Astrocyte (in vitro differentiated cells and primary cell): ENCODE data around the gene GRIK5. TPM values are rescaled to one million over a fixed set of nuclear protein-coding genes. Genes with fewer than 3 reads are reported as not detected.

Experiments used
- DNase-seq: peaks from one replicate; pipeline ENCODE4 v3.0.0-alpha.2; 2010; ENCODE audit warnings: low read depth
- FAIRE-seq: peaks from 2 replicates; lab custom pipeline; 2011; peaks lifted over from hg19 to GRCh38; lab: Jason Lieb, UNC
- H2AFZ ChIP-seq: 2 replicates; pipeline ENCODE4 v1.6.0; 2012; ENCODE audit warnings: low read depth, low read length, inconsistent platforms
- H3K27ac ChIP-seq: 2 replicates; pipeline ENCODE4 v1.5.1; 2011; ENCODE audit warnings: low read depth, low read length, inconsistent platforms
- H3K27me3 ChIP-seq: 2 replicates; pipeline ENCODE4 v1.6.0; 2011; ENCODE audit warnings: low read length, inconsistent platforms; ENCODE audit not compliant: insufficient read depth
- H3K36me3 ChIP-seq: 2 replicates; pipeline ENCODE4 v1.5.1; 2011; ENCODE audit warnings: low read length, inconsistent platforms; ENCODE audit not compliant: insufficient read depth
- H3K4me1 ChIP-seq: 2 replicates; pipeline ENCODE4 v1.5.1; 2011; ENCODE audit warnings: low read length, inconsistent platforms; ENCODE audit not compliant: insufficient read depth
- H3K4me2 ChIP-seq: 2 replicates; pipeline ENCODE4 v1.6.0; 2012; ENCODE audit warnings: low read length, inconsistent platforms
- H3K4me3 ChIP-seq: 2 replicates; pipeline ENCODE4 v1.5.1; 2011; ENCODE audit warnings: low read depth, mild to moderate bottlenecking, low read length, inconsistent platforms; ENCODE audit not compliant: insufficient read depth
- H3K79me2 ChIP-seq: 2 replicates; pipeline ENCODE4 v1.6.0; 2012; ENCODE audit warnings: mild to moderate bottlenecking, low read length, inconsistent platforms; ENCODE audit not compliant: insufficient read depth
- H3K9ac ChIP-seq: 2 replicates; pipeline ENCODE4 v1.6.0; 2012; ENCODE audit warnings: mild to moderate bottlenecking, low read length, inconsistent platforms
- H3K9me3 ChIP-seq: 2 replicates; pipeline ENCODE4 v1.5.1; 2012; ENCODE audit warnings: low read depth, mild to moderate bottlenecking, low read length, inconsistent platforms; ENCODE audit not compliant: insufficient read depth
- H4K20me1 ChIP-seq: 2 replicates; pipeline ENCODE4 v1.6.0; 2012; ENCODE audit warnings: low read length, inconsistent platforms; ENCODE audit not compliant: insufficient read depth
- H3K27ac Mint-ChIP-seq: one replicate; pipeline ENCODE4 v1.8.0; 2021; ENCODE audit warnings: mild to moderate bottlenecking, mixed read lengths; ENCODE audit not compliant: unreplicated experiment
- H3K27me3 Mint-ChIP-seq: one replicate; pipeline ENCODE4 v1.8.0; 2021; ENCODE audit warnings: low read depth, mixed read lengths; ENCODE audit not compliant: unreplicated experiment
- H3K36me3 Mint-ChIP-seq: one replicate; pipeline ENCODE4 v1.8.0; 2021; ENCODE audit warnings: low read depth, mixed read lengths; ENCODE audit not compliant: unreplicated experiment
- H3K4me1 Mint-ChIP-seq: one replicate; pipeline ENCODE4 v1.8.0; 2021; ENCODE audit warnings: low read depth, mixed read lengths; ENCODE audit not compliant: unreplicated experiment
- H3K4me3 Mint-ChIP-seq: one replicate; pipeline ENCODE4 v1.8.0; 2021; ENCODE audit warnings: mild to moderate bottlenecking, moderate library complexity, mixed read lengths; ENCODE audit not compliant: unreplicated experiment
- H3K9me3 Mint-ChIP-seq: one replicate; pipeline ENCODE4 v1.8.0; 2021; ENCODE audit warnings: mild to moderate bottlenecking, mixed read lengths; ENCODE audit not compliant: unreplicated experiment
- CTCF ChIP-seq: IDR thresholded peaks from 2 replicates; pipeline ENCODE4 v1.5.1; 2011; ENCODE audit warnings: low read depth, mild to moderate bottlenecking, inconsistent platforms, low read length, moderate library complexity; ENCODE audit not compliant: insufficient read depth
- EZH2 ChIP-seq: IDR thresholded peaks from 2 replicates; pipeline ENCODE4 v1.6.1; 2012; ENCODE audit warnings: mild to moderate bottlenecking, low read length, inconsistent platforms; ENCODE audit not compliant: insufficient read depth
- total RNA-seq: library from RNA; stranded (reverse); gene quantifications from 2 replicates; pipeline ENCODE4 v1.2.1, GENCODE V29; 2021

Gene GRIK5
- total RNA-seq, 1 donor from 2014 or later, result 9.2 TPM

- H3K9me3 Mint-ChIP-seq, result peaks cover 3% of the 10 kb centered on the region
- peaks cover 34% of the 10 kb centered on the region for H4K20me1 ChIP-seq
- H3K4me2 ChIP-seq, result peak overlapping the region; percentile 98
- peak overlapping the region; percentile 90 for H2AFZ ChIP-seq
- H3K79me2 ChIP-seq, result peaks cover 38% of the 10 kb centered on the region
- DNase-seq (no peak), FAIRE-seq (no peak)
- H3K27me3 ChIP-seq, result no peaks in the 10 kb centered on the region
- peak overlapping the region; percentile 88 for H3K4me3 ChIP-seq
- peaks cover 5% of the 10 kb centered on the region for H3K36me3 ChIP-seq
- H3K36me3 Mint-ChIP-seq, result peaks cover 7% of the 10 kb centered on the region
- peaks cover 24% of the 10 kb centered on the region for H3K4me1 Mint-ChIP-seq
- H3K27ac ChIP-seq, result peak overlapping the region; percentile 97
- H3K4me1 ChIP-seq, result peaks cover 20% of the 10 kb centered on the region
- peaks cover 2% of the 10 kb centered on the region for H3K27me3 Mint-ChIP-seq
- peak overlapping the region; percentile 98 for H3K4me3 Mint-ChIP-seq
- H3K9ac ChIP-seq, result peak overlapping the region; percentile 97
- peak overlapping the region; percentile 100 for H3K27ac Mint-ChIP-seq
- TF ChIP-seq EZH2, result no peak
- no peaks in the 10 kb centered on the region for H3K9me3 ChIP-seq
These were observed 4.7 kb upstream of the GRIK5 start for GRCh38 chr19:42074513-42075363.

GRCh38 chr19:42071247-42071646, 1.2 kb upstream of the GRIK5 start:
- H3K79me2 ChIP-seq, result peaks cover 3% of the 10 kb centered on the region
- H3K4me3 Mint-ChIP-seq, result no peak overlapping the region
- peaks cover 18% of the 10 kb centered on the region for H4K20me1 ChIP-seq
- TF ChIP-seq EZH2 (no peak), CTCF (no peak)
- no peak overlapping the region for H3K9ac ChIP-seq
- no peaks in the 10 kb centered on the region for H3K36me3 Mint-ChIP-seq
- peaks cover 21% of the 10 kb centered on the region for H3K27me3 ChIP-seq
- H3K4me3 ChIP-seq, result no peak overlapping the region
- H3K4me1 ChIP-seq, result peaks cover 5% of the 10 kb centered on the region
- H3K36me3 ChIP-seq, result no peaks in the 10 kb centered on the region
- no peak overlapping the region for H3K27ac ChIP-seq
- H3K9me3 ChIP-seq, result no peaks in the 10 kb centered on the region
- peaks cover 3% of the 10 kb centered on the region for H3K4me1 Mint-ChIP-seq
- H3K27me3 Mint-ChIP-seq, result peaks cover 2% of the 10 kb centered on the region
- H3K4me2 ChIP-seq, result no peak overlapping the region
- FAIRE-seq, result no peak
- H3K9me3 Mint-ChIP-seq, result peaks cover 3% of the 10 kb centered on the region
- H3K27ac Mint-ChIP-seq, result no peak overlapping the region
- no peak overlapping the region for H2AFZ ChIP-seq
- DNase-seq, result no peak

GRCh38 chr19:42068756-42069571, 1.0 kb downstream of the GRIK5 start:
- H3K4me1 ChIP-seq, result no peaks in the 10 kb centered on the region
- no peaks in the 10 kb centered on the region for H3K79me2 ChIP-seq
- FAIRE-seq (no peak), DNase-seq (no peak)
- H3K36me3 Mint-ChIP-seq, result peaks cover 2% of the 10 kb centered on the region
- no peak overlapping the region for H3K9ac ChIP-seq
- H4K20me1 ChIP-seq, result peaks cover 18% of the 10 kb centered on the region
- H3K4me1 Mint-ChIP-seq, result no peaks in the 10 kb centered on the region
- peak overlapping the region; percentile 58 for H3K4me2 ChIP-seq
- H3K27ac Mint-ChIP-seq, result no peak overlapping the region
- H3K36me3 ChIP-seq, result no peaks in the 10 kb centered on the region
- TF ChIP-seq EZH2 (peak; percentile 79), CTCF (no peak)
- H3K27me3 ChIP-seq, result peaks cover 21% of the 10 kb centered on the region
- peak overlapping the region; percentile 17 for H3K4me3 ChIP-seq
- no peak overlapping the region for H3K4me3 Mint-ChIP-seq
- H2AFZ ChIP-seq, result no peak overlapping the region
- H3K9me3 ChIP-seq, result no peaks in the 10 kb centered on the region
- H3K27ac ChIP-seq, result no peak overlapping the region
- H3K27me3 Mint-ChIP-seq, result peaks cover 8% of the 10 kb centered on the region
- H3K9me3 Mint-ChIP-seq, result no peaks in the 10 kb centered on the region
